Colonic mucosa (tissue), 4 donors: ENCODE data around the gene VSNL1. TPM values are rescaled to one million over a fixed set of nuclear protein-coding genes. Genes with fewer than 3 reads are reported as not detected.

Source experiments
- DNase-seq: peaks from one replicate; pipeline ENCODE4 v3.0.0-alpha.2; 2020
- H3K27ac ChIP-seq: fragments of 200-600 bp; one replicate; pipeline ENCODE4 v1.8.0; 2021
- H3K27me3 ChIP-seq: fragments of 200-600 bp; one replicate; pipeline ENCODE4 v1.8.0; 2021
- H3K36me3 ChIP-seq: fragments of 200-600 bp; one replicate; pipeline ENCODE4 v1.8.0; 2021
- H3K4me1 ChIP-seq: fragments of 200-600 bp; one replicate; pipeline ENCODE4 v1.8.0; 2021; ENCODE audit warnings: mild to moderate bottlenecking
- H3K4me3 ChIP-seq: fragments of 200-600 bp; one replicate; pipeline ENCODE4 v1.8.0; 2021
- H3K9ac ChIP-seq, 2 donors: one replicate each; pipeline ENCODE4 v1.7.0; 2013; ENCODE audit warnings: control low read depth in 2 of 2, low read depth in 2 of 2, low read length in 2 of 2
- H3K9me3 ChIP-seq: fragments of 200-600 bp; one replicate; pipeline ENCODE4 v1.8.0; 2021
- CTCF ChIP-seq: fragments of 200-600 bp; IDR thresholded peaks from one replicate; pipeline ENCODE4 v1.8.0; 2022; ENCODE audit warnings: antibody characterized with exemption, mild to moderate bottlenecking
- intact Hi-C: fragments of 100-400 bp; cut with DNase I; formaldehyde crosslinking; loops from one replicate; pipeline ENCODE4 v1.14.1; 2022
- total RNA-seq, 2 donors: library from RNA; stranded (reverse); fragmentation: NEBNext Ultra II Directional in 1 of 2; extraction: Animal tissue kit (Norgen Biotek cat#: 25700) in 1 of 2; gene quantifications; one replicate each; pipeline ENCODE4 v1.2.1, GENCODE V29; 2021
- donor health status: healthy.
- donor health status: DM: no; HTN: no; CAD: no.
- donor health status: DM: no; HTN: no; CAD: no.

VSNL1 gene
- total RNA-seq, 2 donors from 2014 or later, result 7.4 to 8.1 TPM

GRCh38 chr2:17617955-17618354 lies 77.5 kb downstream of the VSNL1 start:
- DNase-seq, result no peak
- Histone ChIP-seq H3K27ac (no peak overlapping the region), H3K36me3 (no peaks in the 10 kb centered on the region), H3K4me1 (no peaks in the 10 kb centered on the region), H3K27me3 (no peaks in the 10 kb centered on the region), H3K9ac (no peak overlapping the region), H3K9me3 (no peaks in the 10 kb centered on the region), H3K4me3 (no peak overlapping the region)
- intact Hi-C loops, result no loop called here
- TF ChIP-seq CTCF, result no peak

- TF ChIP-seq CTCF, result no peak
- Histone ChIP-seq H3K4me1 (no peaks in the 10 kb centered on the region), H3K27me3 (no peaks in the 10 kb centered on the region), H3K9me3 (no peaks in the 10 kb centered on the region), H3K36me3 (no peaks in the 10 kb centered on the region), H3K9ac (no peak overlapping the region), H3K27ac (no peak overlapping the region), H3K4me3 (no peak overlapping the region)
- intact Hi-C loops, result no loop called here
- DNase-seq, result peak; percentile 26
Measured at GRCh38 chr2:17620280-17620679, 79.8 kb downstream of the VSNL1 start.

- no peaks in the 10 kb centered on the region for H3K9me3 ChIP-seq
- H3K9ac ChIP-seq, result no peak overlapping the region
- no peaks in the 10 kb centered on the region for H3K36me3 ChIP-seq
- no peak overlapping the region for H3K4me3 ChIP-seq
- H3K27ac ChIP-seq, result no peak overlapping the region
- H3K27me3 ChIP-seq, result no peaks in the 10 kb centered on the region
- DNase-seq, result no peak
- no peaks in the 10 kb centered on the region for H3K4me1 ChIP-seq
- intact Hi-C loops, result no loop called here
- no peak for TF ChIP-seq CTCF
Measured at GRCh38 chr2:17620841-17621240, 80.3 kb downstream of the VSNL1 start.

- Histone ChIP-seq H3K4me1 (no peaks in the 10 kb centered on the region), H3K9ac (no peak overlapping the region), H3K36me3 (no peaks in the 10 kb centered on the region), H3K27ac (no peak overlapping the region), H3K27me3 (no peaks in the 10 kb centered on the region), H3K4me3 (no peak overlapping the region), H3K9me3 (no peaks in the 10 kb centered on the region)
- intact Hi-C loops, result no loop called here
- no peak for DNase-seq
- no peak for TF ChIP-seq CTCF
Measured at GRCh38 chr2:17621781-17622180, 81.3 kb downstream of the VSNL1 start.

- H3K4me3 ChIP-seq, result no peak overlapping the region
- H3K36me3 ChIP-seq, result no peaks in the 10 kb centered on the region
- no peak overlapping the region for H3K9ac ChIP-seq
- H3K27ac ChIP-seq, result no peak overlapping the region
- H3K27me3 ChIP-seq, result no peaks in the 10 kb centered on the region
- H3K4me1 ChIP-seq, result no peaks in the 10 kb centered on the region
- no peaks in the 10 kb centered on the region for H3K9me3 ChIP-seq
- no peak for TF ChIP-seq CTCF
- no peak for DNase-seq
- intact Hi-C loops, result no loop called here
Measured at GRCh38 chr2:17625446-17625845, 85.0 kb downstream of the VSNL1 start.

- Histone ChIP-seq H3K9me3 (no peaks in the 10 kb centered on the region), H3K4me3 (no peak overlapping the region), H3K36me3 (no peaks in the 10 kb centered on the region), H3K4me1 (no peaks in the 10 kb centered on the region), H3K27ac (no peak overlapping the region), H3K27me3 (no peaks in the 10 kb centered on the region), H3K9ac (no peak overlapping the region)
- intact Hi-C loops, result no loop called here
- no peak for TF ChIP-seq CTCF
- DNase-seq, result no peak
Measured at GRCh38 chr2:17626986-17627385, 86.5 kb downstream of the VSNL1 start.
